Globus pallidus (tissue), 1 donor: ENCODE results near the gene APC.
A peak's percentile ranks its signal among the peaks of the same experiment; 100 is the strongest.

Experiments
- DNase-seq: peaks from one replicate; pipeline ENCODE4 v3.0.0-alpha.2; 2015; ENCODE audit warnings: low spot score

The APC gene

DNA sequence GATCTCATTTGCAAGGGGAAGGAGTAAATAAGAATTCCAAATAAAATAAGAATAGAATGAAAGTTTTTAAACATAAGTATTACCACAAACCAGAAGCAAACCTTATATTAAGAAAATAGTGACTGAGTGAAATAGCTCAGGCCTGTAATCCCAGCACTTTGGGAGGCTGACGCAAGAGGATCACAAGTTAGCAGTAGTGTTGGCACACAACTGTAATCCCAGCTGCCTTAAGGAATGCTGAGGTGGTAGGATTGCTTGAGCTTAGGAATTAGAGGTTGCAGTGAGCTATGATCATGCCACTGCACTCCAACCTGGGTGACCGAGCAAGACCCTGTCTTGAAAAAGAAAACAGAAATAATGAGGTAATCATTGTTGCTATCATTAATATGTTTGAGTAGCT lies 47.0 kb downstream of the APC start:
- DNase-seq, result no peak

DNA sequence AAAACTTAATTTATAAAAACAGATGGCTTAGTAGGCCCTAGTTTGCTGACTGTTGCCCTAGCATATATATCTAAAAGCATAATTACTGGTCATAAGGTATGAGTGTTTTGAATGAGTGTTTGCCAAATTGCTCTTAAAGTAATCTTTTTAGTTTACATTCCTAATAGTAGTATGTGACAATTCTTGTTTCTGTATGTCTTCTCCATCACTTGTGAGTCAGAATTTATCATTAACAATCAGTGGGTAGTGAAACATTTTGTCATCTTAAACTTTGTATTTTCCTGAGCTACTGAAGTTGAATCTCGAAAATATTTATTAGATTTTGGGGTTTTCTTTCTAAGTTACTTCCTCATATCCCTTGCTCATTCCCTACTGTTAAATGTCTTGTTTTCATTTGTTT lies 49.6 kb downstream of the APC start:
- DNase-seq, result no peak

DNA sequence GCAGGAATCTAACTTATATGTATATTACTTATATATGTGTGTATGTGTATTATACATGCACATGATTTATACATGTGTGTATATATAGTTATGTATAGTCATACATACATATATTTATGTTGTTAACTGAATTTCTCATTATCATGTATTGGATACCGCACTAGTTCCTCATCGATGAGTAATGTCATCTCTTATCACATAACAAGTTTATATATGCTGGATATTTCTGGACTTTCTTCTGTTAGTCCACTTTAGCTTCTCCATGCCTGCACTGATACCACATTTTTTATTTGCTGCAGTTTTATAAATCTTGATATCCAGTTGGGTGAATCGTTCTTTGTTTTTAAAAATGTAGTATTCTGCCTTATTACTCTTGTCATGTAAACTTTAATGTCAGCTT lies 50.2 kb downstream of the APC start:
- no peak for DNase-seq

DNA sequence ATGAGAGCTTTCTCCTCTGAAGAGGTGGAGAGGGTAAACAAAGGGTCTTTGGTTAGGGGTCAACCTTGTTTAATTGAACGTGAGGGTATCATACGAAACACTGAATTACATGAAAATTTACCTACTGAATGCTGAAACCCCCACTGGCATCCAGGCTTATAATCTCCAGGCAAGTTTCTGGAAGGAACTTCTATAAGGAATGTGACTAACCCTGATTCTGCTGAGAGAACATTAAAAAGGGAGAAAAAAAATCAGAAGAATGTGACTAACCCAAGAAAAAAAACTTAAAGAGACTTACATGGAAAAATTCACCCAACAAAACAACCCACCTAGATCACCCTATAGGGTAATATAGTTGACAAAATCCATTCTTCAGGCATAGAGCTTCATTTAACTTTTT lies 55.5 kb downstream of the APC start:
- no peak for DNase-seq

DNA sequence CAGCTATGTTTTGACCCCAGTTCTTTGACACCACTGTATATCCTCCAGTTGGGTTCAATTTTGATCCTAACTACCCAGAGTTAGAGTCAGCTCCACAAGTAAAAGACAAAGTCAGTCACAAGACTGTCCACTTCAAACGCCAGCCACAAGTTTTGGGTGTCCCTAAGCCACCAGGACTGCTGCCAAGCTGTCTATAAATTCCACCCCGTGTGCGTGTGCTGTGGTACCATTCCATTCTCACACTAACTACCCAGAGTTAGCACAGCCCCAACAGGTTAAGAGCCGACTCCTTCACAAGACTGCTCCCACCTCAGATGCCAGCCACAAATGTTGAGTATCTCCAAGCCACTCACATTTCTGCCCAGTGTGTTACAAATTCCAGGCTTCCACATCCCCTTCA lies 56.7 kb downstream of the APC start:
- DNase-seq, result no peak

DNA sequence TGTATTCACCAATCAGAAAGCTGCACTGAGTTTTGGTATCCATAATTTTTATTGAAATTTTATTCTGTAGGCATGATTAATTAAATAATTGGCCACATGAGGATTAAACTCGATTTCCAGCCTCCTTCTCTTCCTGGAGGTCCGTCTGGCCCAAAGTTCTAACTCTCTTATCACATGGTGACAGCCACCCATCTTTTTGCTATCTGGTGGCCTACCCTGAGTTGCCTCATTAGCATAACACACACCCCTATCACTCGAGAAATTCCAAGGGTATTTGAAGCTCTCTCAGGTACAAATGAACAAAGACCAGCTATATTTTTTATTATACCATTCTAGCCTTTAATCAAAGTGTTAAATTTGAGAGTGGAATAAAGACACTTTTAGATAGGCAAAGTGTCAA lies 57.7 kb downstream of the APC start:
- DNase-seq, result no peak

DNA sequence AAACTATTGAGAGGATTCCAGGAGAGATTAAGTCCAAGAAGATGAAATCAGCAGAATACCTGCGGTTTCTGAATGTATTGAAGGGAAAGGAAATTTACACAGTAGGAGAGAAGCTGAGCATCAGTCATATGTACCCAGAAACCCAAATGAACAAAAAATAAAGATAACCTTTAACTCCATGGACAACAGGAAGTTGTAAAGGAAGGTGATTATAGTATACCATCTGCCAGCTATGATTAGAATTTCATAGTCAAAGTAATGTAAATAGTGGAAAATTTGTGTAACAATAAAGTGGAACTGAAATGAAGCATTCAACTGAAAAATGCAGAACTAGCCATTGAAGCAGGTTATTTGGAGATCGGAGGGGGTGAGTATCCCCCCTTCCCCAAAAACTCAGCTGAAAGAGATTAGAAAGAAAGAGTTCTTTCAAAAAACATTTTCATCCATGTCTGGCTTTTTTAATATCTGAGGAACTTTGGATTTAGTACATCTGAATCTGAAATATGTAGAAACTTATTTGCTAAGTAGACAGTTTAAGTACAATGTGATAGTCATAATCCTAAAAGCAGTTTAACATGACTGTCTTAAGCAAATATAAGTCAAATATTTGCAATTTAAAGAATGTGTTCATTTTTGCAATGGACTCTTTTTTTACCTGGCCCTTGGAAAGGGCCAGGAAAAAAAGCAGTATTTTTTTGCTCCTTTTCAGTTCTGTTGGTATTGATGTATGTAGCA lies 58.4 kb downstream of the APC start:
- no peak for DNase-seq

DNA sequence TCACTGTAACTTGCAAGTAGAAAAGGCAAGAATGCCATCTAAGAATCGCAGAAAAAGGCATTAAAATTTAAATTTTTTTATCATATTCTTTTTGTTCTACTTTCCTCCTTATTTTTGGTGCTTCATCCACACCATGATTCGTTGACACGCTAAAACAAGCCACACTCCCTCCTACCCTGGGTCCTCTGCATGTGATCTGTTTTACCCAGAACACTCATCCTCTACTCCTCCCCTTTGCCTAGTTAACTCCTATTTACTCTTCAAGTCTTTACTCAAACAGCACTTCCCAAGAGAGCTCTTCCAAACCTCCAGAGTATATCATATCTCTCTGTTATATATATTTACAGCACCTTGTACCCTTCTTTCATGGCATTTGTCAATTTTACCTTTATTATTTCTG lies 62.0 kb downstream of the APC start:
- DNase-seq, result no peak

DNA sequence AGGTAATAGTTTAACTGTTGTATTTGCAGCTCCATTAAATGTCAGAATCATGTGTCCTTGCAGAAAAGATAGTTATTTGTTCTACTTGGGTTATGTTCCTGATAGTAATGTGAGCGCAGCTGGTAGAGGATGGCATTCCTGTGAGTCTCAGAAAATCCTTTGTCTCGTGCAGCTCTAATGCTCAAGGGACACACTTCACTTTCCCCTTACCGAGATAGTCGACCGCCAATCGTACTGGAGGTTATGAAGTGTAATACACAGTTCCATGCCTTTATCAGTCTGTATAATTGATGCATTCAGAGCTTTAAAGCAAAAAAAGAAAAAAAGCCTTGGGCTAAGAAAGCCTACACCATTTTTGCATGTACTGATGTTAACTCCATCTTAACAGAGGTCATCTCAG lies 63.2 kb downstream of the APC start:
- DNase-seq, result peak; percentile 7

DNA sequence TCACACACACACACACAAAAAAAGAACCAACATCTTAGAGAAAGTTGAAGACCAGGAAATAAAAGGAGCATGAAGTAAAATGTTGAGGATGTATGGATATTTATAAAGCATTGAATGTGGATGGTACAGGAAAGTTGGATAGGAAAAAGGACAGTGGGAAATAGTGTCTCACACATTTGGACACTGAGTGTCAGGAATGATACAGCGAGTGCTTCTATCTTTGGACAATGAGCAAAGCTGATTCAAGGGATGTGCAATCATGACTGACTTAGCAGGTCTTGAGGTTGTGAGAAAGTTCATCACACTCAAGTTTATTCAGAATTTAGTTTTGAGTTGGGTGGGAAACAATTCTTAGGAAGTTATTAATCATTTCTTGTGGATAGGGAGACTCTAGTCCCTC lies 73.3 kb downstream of the APC start:
- no peak for DNase-seq

DNA sequence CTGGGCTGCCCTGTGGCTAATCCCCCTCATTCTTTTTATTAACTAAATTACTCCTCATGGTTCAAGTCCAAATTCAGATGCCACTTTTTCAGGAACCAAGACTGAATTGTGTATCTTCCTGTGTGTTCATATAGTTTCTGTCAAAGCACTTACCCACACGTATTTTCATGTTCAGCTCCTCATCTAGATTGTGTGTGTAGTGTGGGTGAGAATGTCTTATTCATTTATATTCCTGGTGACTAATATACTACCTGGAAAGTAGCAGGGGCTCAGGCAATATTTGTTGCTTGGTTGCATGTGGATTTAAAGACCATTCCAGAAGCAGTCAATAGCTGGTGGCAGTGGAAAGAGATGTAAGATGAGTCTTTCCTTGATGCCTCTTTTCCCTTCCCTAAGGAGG lies 74.9 kb downstream of the APC start:
- DNase-seq, result no peak

DNA sequence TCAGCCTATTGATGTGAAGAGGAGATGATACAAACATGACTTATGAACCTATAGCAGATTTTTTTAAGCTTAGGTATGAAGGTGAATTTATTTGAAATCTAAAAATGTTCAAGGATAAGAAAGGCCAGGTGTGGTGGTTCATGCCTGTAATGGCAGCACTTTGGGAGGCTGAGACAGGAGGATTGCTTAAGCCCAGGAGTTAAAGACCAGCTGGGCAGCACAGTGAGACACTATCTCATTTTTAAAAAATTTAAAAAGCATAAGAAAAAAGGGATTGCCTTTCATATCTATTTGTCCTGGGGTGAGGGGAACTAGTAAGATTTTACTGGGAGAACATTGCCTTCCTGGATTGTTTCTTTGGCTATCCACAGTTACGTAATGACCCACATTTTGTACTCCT lies 82.6 kb downstream of the APC start:
- no peak for DNase-seq

DNA sequence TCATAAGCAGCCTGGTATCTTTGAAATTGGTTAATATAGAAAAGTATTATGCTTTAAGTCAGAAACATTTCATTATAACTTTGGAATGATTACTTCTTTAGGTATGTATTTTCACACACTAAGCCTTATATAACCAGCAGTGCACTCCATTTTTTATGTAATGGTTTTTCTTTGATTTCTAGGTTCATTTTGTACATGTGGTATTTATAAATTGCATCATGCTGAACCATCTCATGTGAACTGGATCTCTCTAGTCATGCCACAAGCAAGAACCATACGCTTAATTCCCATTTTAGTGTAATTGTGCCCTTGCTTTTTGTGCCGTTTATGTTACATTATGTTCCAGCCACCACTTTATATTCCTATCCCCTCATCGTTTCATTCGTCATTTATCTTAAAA lies 84.8 kb downstream of the APC start:
- DNase-seq, result no peak

DNA sequence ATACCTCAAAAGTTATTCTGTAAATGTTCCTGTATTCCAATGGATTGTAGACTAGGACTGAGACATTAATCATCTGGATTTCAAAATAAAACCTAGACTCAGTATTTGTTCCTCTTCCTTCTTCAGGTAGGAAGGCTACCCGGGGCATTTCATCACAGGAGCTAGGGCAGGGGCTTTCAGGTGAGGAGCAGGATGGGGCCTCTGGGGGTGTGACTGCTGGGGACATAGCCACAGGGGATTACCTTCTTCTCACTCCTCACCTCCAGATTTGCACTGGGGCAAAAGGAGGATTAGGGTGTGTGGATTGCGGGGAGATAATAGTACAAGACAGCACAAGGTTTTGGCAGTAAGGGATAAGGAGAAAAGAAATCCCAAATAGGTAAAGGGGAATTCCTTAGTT lies 85.5 kb downstream of the APC start:
- no peak for DNase-seq

DNA sequence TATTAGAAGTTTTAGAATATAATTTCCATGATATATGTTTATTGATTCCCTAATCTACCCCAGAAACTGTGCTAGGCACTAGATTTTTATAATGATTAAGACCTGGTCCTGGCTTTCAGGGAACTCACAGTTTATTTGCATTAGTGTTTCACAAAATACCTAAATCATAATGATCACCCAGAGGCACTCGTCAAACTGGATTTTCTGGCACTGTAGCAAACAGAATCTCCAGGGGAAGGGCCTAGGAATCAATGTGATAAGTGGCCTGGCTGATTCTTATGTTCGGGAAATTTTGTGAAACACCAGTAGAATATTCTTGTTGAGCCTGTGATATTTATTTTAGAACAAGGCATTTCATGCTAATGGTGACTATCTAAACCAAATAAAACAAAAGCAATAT lies 86.0 kb downstream of the APC start:
- no peak for DNase-seq

DNA sequence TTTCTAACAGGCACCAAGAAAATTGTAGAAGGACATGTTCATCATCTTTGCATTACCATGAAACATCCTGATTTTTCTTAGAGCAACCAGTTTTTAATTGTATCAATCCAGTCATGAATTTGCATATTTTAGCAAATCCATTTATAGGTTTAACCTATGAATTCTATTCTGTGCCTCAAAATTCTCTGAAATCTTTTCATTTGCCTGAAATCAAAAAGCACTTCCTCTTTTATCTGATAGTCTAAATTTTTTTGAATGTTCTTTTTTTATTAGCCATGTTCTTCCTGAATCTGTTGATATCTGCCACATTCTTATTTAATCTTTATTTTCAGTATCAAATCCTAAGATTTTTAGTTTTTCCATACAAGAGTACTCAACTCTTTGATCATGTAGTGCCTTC lies 86.5 kb downstream of the APC start:
- DNase-seq, result no peak

DNA sequence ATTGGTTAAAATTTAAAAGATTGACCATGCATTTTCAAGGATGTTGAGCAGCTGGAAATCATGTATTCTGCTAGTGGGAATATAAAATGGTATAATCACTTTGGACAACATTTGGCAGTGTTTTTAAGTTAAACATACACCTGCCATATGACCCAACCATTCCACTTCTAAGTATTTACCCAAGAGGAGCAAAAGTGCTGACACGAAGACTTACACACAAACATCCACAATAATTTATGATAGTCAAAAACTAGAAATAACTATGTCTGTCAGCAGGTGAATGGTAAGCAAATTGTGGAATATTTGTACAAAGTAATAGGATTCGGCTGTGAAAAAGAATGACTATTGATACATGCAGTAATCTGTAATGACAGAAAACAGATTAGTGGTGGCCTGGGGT lies 92.7 kb downstream of the APC start:
- DNase-seq, result no peak

DNA sequence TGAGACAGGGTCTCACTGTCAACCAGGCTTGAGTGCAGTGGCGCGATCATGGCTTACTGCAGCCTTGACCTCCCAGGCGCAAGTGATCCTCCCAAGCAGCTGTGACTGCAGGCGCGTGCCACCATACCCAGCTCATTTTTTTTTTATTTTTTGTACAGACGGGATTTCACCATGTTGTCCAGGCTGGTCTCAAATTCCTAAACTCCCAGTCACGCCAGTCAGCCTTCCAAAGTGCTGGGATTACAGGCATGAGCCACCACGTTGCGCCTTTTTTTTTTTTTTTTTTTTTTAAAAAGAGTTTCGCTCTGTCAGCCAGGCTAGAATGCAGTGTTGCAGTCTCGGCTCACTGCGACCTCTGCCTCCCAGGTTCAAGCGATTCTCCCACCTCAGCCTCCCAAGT lies 96.3 kb downstream of the APC start:
- DNase-seq, result no peak

DNA sequence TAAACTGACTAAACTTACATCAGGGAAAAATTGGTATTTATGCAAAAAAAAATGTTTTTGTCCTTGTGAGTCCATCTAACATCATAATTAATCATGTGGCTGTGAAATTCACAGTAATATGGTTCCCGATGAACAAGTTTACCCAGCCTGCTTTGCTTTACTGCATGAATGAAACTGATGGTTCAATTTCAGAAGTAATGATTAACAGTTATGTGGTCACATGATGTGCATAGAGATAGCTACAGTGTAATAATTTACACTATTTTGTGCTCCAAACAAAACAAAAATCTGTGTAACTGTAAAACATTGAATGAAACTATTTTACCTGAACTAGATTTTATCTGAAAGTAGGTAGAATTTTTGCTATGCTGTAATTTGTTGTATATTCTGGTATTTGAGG lies 106.8 kb downstream of the APC start:
- DNase-seq, result no peak

DNA sequence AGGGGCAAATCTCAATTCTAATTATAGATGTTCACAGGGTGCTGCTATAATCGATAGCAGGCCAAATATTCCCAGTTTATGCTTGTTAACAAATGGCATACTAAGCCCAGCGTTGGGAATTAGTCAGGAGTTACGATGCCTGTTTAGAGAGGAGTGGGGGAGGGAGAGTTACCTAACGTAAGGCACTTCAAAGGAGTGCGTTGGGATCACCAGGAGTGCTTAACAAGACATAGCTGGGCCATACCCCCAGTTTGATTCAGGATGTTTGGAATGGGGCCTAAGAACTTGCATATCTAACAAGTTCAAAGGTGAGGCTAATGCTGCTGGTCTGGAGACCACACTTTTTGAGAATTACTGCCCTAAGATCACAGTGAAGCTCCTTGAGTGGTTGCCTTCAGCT lies 108.9 kb downstream of the APC start:
- DNase-seq, result no peak

DNA sequence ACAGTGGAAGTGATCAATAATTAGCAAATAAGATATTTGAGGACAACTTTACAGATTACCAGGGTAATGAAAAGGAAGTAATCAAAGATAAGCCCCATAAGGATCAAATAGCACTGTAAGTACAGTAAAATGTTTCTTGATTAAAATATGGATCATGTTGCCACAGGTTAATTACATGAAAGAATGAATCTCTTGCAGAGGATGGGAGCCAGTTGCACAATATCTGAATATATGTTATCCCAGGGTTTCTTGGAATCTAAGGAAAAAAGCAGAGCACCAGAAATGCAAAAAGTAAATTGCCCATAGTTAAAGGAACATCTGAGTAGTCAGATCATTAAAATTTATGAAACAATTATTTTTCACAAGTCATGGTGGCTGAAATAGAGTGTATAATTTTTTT lies 109.6 kb downstream of the APC start:
- DNase-seq, result no peak

DNA sequence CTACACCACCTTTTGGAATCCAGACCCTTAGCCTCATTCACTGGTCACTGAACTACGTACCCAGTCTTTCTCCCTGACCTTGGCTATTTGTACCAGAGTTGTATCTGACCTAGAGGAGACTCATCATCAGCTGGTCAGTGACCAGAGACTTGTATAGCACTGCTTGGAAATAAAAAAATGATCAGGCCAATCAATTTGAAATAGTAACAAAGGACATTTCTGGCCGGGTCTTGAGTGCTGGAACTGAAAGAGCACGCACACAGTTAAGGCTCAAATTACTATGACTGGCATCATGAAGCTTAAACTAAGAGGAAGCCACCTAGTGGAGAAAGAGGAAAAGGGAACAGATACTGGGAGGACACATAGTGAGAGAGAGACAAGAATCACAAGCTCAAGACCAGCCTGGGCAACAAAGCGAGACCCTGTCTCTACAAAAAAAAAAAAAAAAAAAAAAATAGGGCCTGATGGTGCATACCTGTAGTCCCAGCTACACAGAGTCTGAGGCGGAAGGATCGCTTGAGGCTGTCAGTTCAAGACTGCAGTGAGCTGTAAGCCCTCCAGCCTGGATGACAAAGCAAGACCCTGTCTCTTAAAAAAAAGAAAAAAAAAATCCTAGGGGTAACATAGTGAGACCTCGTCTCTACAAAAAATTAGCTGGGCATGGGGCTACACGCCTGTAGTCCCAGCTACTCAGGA lies 110.6 kb downstream of the APC start:
- peak; percentile 74 for DNase-seq

DNA sequence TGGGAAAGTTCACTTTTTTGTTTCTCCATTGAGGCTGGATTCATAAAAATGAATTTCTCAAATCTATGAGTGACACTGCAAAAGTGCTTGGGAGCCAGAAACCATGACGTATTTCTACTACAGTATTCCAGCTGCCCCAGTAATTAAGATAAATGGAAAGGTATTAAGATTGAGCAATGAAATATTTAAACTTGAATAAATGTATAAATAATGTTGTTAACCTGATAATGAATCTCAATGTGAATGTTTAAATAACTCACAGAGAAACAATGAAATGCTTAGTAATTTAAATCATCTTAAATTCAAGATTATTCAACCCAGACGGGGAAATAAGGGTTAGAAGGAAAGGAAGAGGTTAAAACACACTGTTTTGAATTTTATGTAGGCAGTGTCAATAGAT lies 112.2 kb downstream of the APC start:
- DNase-seq, result no peak

DNA sequence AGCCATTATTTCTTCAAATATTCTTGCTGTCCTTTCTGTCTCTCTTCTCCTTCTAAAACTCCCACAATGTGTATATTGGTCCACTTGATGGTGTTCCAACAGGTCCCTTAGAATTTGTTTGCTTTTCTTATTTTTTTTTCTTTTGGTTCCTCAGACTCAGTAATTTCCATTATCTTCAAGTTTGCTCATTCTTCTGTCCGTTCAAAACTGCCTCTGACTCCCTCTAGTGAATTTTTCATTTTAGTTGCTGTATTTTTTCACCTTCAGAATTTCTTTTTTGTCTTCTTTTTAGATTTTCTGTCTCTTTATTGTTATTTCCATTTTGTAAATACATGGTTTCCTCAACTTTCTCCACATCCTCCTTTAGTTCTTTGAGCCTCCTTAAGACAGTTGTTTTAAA lies 117.0 kb downstream of the APC start:
- DNase-seq, result no peak
